ENCODE data around the gene C21orf58.

Gene C21orf58

GRCh38 chr21:46253610-46254124, 70.0 kb downstream of the C21orf58 start:
- DNase-seq = no peak

- no peak for DNase-seq
Observed at GRCh38 chr21:46252840-46253239, 70.8 kb downstream of the C21orf58 start.
